NCI-H2107 (cell line): ENCODE data around the gene DRGX.

Experiments
- DNase-seq: peaks from one replicate; lab custom pipeline; 2025; lab: John Stamatoyannopoulos, UW

Gene DRGX

DNA sequence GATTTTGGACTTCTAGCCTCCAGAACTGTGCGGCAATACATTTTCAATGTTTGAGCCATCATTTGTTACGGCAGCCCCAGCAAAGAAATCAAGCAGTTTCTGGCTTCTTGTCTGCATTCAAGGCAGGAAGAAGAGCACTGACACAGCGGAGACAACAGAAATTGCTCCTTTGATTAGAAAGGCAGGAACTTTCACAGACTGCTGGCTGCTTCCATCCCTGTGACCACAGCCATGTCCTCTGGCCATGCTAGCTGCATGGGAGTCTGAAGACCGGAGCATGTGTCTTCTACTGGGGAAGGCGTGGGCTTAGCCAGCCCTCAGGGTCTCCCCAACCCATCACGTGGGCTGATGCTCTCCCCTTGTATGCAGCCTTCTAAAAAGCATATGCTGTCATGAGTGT, 77.9 kb downstream of the DRGX start:
- DNase-seq = no peak

DNA sequence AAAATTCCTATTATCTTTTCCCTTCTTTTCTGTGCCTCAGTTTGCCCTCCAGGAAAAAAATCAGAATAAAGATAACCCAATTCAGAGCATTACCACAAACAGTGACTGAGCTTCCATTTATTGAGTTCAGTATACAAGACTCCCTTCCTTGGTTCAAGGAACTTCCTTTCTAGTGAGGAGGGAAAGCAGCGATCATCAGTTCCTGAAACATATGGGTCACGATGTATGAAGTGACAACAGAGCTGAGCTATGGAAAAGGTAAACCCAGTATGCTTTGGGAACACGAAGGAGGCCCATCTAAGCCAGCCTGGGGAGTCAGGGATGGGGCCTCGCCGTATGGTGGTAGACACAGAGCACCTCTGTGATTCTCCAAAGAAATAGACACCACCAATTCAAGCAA, 81.1 kb downstream of the DRGX start:
- no peak for DNase-seq
